AML-193 (cell line): Measurements from ENCODE around the gene DCDC2C.
A peak's percentile ranks its signal among the peaks of the same experiment; 100 is the strongest.

Experiments used
- DNase-seq, 2 experiments: peaks; one replicate each; lab custom pipeline; 2025; lab: John Stamatoyannopoulos, UW

The DCDC2C gene

GRCh38 chr2:3712831-3713503, 9.6 kb downstream of the DCDC2C start:
- no peak for DNase-seq

GRCh38 chr2:3718679-3719078, 15.3 kb downstream of the DCDC2C start:
- no peak for DNase-seq

- DNase-seq: no peak
Observed at GRCh38 chr2:3725002-3725401, 21.6 kb downstream of the DCDC2C start.

- DNase-seq: no peak
Observed at GRCh38 chr2:3725458-3726250, 22.3 kb downstream of the DCDC2C start.

GRCh38 chr2:3726511-3726910, 23.1 kb downstream of the DCDC2C start:
- DNase-seq: no peak

GRCh38 chr2:3727397-3728045, 24.1 kb downstream of the DCDC2C start:
- no peak for DNase-seq

GRCh38 chr2:3728104-3729054, 25.0 kb downstream of the DCDC2C start:
- peak; percentile 40 to 44 for DNase-seq

GRCh38 chr2:3729055-3729448, 25.7 kb downstream of the DCDC2C start:
- no peak for DNase-seq

GRCh38 chr2:3729786-3730185, 26.4 kb downstream of the DCDC2C start:
- no peak for DNase-seq

- DNase-seq: no peak
Observed at GRCh38 chr2:3730646-3731045, 27.3 kb downstream of the DCDC2C start.

GRCh38 chr2:3731829-3732228, 28.5 kb downstream of the DCDC2C start:
- DNase-seq: no peak

GRCh38 chr2:3736112-3736511, 32.7 kb downstream of the DCDC2C start:
- no peak for DNase-seq

- no peak for DNase-seq
Observed at GRCh38 chr2:3737128-3737527, 33.8 kb downstream of the DCDC2C start.

- DNase-seq: no peak
Observed at GRCh38 chr2:3738454-3738853, 35.1 kb downstream of the DCDC2C start.

GRCh38 chr2:3739313-3739712, 35.9 kb downstream of the DCDC2C start:
- no peak for DNase-seq

- no peak for DNase-seq
Observed at GRCh38 chr2:3741396-3741795, 38.0 kb downstream of the DCDC2C start.

- DNase-seq: no peak
Observed at GRCh38 chr2:3741867-3742602, 38.7 kb downstream of the DCDC2C start.

GRCh38 chr2:3742743-3743508, 39.6 kb downstream of the DCDC2C start:
- DNase-seq: no peak

- no peak for DNase-seq
Observed at GRCh38 chr2:3743951-3744555, 40.7 kb downstream of the DCDC2C start.

GRCh38 chr2:3745920-3746319, 42.5 kb downstream of the DCDC2C start:
- DNase-seq: no peak
